Measurements from ENCODE around the gene TNS1. TPM values are rescaled to one million over a fixed set of nuclear protein-coding genes. Genes with fewer than 3 reads are reported as not detected.

TNS1 gene
- total RNA-seq, 6 experiments from 2014 or later, result 113 to 139 (median 126) TPM

DNA sequence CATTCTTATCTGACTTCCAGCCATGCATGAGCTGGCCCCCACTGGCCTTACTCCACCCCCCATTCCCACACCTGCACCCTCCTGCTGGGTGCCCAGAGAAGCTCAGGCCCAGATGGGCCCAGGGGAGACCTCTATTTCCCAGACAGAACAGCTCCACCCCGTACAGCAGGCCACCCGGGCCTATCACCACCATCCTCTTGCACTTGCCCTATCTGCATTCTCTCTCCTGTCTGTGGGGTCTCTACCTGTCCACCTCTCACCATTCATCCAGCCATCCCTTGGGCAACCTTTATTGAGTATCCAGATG is 25.3 kb upstream of the TNS1 start:
- Mint-ChIP-seq H3K9me3 (no peaks in the 10 kb centered on the region), H3K4me1 (ENCODE audit: low read depth) (no peaks in the 10 kb centered on the region), H3K4me3 (no peak overlapping the region), H3K36me3 (ENCODE audit: low read depth) (no peaks in the 10 kb centered on the region), H3K27ac (no peak overlapping the region), H3K27me3 (ENCODE audit: insufficient read depth) (peaks cover 10% of the 10 kb centered on the region)
- TF ChIP-seq, protein P1, sequence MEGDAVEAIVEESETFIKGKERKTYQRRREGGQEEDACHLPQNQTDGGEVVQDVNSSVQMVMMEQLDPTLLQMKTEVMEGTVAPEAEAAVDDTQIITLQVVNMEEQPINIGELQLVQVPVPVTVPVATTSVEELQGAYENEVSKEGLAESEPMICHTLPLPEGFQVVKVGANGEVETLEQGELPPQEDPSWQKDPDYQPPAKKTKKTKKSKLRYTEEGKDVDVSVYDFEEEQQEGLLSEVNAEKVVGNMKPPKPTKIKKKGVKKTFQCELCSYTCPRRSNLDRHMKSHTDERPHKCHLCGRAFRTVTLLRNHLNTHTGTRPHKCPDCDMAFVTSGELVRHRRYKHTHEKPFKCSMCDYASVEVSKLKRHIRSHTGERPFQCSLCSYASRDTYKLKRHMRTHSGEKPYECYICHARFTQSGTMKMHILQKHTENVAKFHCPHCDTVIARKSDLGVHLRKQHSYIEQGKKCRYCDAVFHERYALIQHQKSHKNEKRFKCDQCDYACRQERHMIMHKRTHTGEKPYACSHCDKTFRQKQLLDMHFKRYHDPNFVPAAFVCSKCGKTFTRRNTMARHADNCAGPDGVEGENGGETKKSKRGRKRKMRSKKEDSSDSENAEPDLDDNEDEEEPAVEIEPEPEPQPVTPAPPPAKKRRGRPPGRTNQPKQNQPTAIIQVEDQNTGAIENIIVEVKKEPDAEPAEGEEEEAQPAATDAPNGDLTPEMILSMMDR (IDR thresholded peaks at IDR 0.05), result no peak
- no peak for DNase-seq

DNA sequence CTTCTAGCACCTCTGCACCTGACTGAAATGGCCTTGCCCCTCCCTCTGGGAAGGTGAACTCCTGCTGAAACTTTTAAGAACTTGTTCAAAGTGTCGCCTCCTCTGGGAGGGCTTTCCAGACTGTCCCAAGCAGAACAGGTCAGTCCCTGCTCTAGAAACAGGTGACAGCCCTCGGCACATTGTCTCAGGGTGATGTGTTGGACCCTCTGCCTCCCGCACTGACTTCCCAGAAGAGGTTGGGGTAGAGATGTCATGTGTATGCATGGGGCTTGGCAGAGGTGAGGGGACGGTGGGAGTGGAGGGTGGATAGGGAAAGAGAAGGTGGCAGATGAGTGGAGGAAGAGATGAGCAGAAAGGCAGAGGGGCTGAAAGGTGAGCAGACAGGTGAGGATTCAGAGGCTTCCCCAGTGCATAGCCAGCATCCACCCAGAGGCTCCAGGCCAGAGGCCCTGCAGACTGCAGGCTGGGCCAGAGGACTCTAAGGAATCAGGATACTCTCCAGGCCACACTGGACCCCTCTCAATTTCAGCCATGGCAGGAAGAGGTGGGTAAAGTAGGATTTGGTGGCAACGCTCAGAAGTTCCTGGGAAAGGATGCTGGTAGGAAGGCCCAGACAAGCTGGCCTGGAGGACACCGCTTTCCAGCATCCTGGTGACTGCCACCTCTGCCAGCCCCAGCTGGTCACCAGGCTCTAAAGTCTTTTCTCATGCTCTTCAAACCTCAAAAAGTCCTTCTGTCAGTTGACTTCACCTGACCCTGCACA is 24.8 kb upstream of the TNS1 start:
- Mint-ChIP-seq H3K36me3 (ENCODE audit: low read depth) (no peaks in the 10 kb centered on the region), H3K27ac (no peak overlapping the region), H3K4me3 (no peak overlapping the region), H3K27me3 (ENCODE audit: insufficient read depth) (peaks cover 10% of the 10 kb centered on the region), H3K9me3 (no peaks in the 10 kb centered on the region), H3K4me1 (ENCODE audit: low read depth) (no peaks in the 10 kb centered on the region)
- no peak for DNase-seq
- TF ChIP-seq, protein P1 (IDR thresholded peaks at IDR 0.05), result no peak

DNA sequence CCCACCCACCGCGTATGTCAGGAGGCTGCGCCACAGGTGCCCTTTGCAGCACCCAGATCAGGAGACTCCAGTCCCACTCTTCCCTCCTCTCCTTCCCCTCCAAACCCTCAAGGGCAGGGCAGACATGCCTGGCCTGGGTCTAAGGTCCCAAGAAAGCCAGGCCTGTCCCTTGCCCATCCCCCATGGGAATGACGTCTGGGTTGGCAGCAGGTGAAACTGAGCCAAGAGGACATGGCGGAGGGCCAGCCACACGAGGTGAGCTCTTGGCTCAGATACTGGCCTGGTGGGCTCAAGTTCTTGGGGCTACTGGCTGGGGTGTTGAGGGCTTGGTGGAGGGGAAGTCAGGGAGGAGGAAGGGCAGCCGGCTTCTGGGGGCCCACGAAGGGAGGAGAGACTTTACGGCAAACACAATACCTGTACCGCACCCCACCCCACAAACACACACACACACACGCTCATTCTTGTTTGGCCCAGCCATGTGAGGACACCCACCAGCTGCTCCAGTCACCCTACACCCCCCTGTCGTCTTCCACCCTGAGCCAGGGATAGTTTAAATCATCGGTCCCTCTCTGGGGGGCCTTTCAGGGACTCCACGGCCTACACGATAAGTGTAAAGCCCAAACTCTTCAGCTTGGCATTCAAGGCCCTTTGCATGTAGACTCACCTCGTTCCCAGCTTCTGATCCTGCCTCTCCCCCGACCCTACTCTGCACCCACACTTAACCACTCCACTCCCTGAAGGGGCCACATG is 24.1 kb upstream of the TNS1 start:
- H3K27me3 Mint-ChIP-seq (ENCODE audit: insufficient read depth), result peaks cover 10% of the 10 kb centered on the region
- H3K4me3 Mint-ChIP-seq, result no peak overlapping the region
- H3K27ac Mint-ChIP-seq, result no peak overlapping the region
- no peaks in the 10 kb centered on the region for H3K4me1 Mint-ChIP-seq (ENCODE audit: low read depth)
- no peaks in the 10 kb centered on the region for H3K36me3 Mint-ChIP-seq (ENCODE audit: low read depth)
- no peak for DNase-seq
- no peaks in the 10 kb centered on the region for H3K9me3 Mint-ChIP-seq
- TF ChIP-seq, protein P1 (IDR thresholded peaks at IDR 0.05), result no peak

DNA sequence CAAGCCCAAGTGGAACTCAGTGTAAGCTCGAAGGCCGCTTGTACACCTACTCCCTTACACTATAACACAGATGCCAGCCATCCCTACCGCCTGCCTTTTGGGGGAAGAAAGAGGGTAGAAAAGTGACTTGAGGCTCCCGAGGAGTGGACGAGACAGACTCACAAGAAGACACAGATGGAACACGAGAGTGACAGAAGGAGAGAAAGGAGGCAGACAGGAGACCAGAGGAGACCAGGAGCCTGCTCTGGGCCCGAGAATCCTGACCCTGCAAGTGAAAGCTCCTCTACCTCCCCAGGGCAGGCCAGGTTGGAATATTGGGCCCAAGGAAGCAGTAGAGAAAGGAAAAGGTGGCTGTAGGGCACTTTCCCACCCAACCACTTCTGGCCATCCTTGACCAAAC is 23.4 kb upstream of the TNS1 start:
- no peak overlapping the region for H3K27ac Mint-ChIP-seq
- H3K4me3 Mint-ChIP-seq, result no peak overlapping the region
- no peaks in the 10 kb centered on the region for H3K36me3 Mint-ChIP-seq (ENCODE audit: low read depth)
- H3K4me1 Mint-ChIP-seq (ENCODE audit: low read depth), result no peaks in the 10 kb centered on the region
- no peaks in the 10 kb centered on the region for H3K9me3 Mint-ChIP-seq
- peaks cover 10% of the 10 kb centered on the region for H3K27me3 Mint-ChIP-seq (ENCODE audit: insufficient read depth)
- TF ChIP-seq, protein P1 (IDR thresholded peaks at IDR 0.05), result no peak
- DNase-seq, result no peak

DNA sequence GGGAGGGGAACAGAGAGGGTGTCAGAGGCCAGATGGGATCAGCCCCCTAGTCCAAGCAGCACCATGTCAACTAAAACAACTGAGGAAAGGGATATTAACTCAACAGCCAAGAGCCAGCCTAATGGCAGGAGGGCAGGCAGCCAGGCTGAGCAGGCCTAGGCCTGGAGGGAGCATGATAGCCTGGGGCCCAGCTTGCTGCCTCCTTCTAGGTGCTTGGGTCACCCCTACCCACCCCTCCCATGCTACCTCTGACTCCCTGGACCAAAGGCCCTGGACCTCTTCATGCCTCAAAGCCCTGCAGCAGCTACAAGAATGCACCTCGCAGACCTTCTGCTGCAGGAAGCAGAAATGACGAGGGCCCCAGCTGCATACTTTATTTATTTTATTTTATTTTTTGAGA is 22.1 kb upstream of the TNS1 start:
- H3K27me3 Mint-ChIP-seq (ENCODE audit: insufficient read depth), result peaks cover 10% of the 10 kb centered on the region
- H3K9me3 Mint-ChIP-seq, result no peaks in the 10 kb centered on the region
- TF ChIP-seq, protein P1 (IDR thresholded peaks at IDR 0.05), result no peak
- H3K4me1 Mint-ChIP-seq (ENCODE audit: low read depth), result no peaks in the 10 kb centered on the region
- no peak overlapping the region for H3K27ac Mint-ChIP-seq
- DNase-seq, result no peak
- H3K36me3 Mint-ChIP-seq (ENCODE audit: low read depth), result no peaks in the 10 kb centered on the region
- no peak overlapping the region for H3K4me3 Mint-ChIP-seq

All from HFFc6 (cell line).